ENCODE measurements around the gene RAD9A. TPM values are rescaled to one million over a fixed set of nuclear protein-coding genes. Genes with fewer than 3 reads are reported as not detected.

RAD9A gene
- total RNA-seq, 1 donor from 2014 or later, result 10.4 TPM

DNA sequence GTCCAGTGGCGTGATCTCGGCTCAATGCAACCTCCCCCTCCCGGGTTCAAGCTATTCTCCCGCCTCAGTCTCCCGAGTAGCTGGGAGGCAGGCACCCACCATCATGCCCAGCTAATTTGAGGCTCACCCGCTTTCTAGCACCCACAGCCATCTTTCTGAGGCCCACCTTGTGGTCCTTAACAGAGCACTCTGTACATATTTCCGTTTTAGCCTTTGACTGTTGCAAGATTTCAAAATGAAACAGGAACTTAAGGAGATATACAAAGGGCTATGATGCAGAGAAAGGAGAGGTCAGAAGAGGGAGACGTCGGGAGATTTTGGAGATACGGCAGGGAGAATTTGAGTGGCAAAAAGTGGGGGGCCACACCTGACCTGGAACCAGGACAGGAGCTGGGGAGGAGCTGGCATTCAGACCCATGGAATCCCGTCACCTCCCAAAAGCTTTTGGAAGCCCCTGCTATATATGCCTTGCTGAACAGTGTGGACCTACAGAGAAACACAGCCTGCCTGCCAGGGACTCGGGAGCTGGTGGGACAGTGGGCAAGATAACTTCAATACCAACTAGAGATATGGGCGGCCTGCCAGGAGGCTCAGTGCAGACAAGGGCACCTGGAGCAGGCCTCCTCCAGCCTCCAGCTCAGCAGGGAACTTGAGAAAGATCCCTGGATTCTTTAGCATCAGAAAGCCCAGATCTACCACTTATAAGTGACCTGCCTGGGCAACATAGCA is 10.4 kb upstream of the RAD9A start:
- H3K79me2 ChIP-seq (ENCODE audit: low read depth), result no peaks in the 10 kb centered on the region
- H2AFZ ChIP-seq (replicated peaks), result no peak overlapping the region
- no peak overlapping the region for H3K27ac ChIP-seq
- no peak for DNase-seq (ENCODE audit: low spot score)
- TF ChIP-seq EZH2phosphoT487 (IDR thresholded peaks at IDR 0.05), result no peak
- TF ChIP-seq, protein P1, sequence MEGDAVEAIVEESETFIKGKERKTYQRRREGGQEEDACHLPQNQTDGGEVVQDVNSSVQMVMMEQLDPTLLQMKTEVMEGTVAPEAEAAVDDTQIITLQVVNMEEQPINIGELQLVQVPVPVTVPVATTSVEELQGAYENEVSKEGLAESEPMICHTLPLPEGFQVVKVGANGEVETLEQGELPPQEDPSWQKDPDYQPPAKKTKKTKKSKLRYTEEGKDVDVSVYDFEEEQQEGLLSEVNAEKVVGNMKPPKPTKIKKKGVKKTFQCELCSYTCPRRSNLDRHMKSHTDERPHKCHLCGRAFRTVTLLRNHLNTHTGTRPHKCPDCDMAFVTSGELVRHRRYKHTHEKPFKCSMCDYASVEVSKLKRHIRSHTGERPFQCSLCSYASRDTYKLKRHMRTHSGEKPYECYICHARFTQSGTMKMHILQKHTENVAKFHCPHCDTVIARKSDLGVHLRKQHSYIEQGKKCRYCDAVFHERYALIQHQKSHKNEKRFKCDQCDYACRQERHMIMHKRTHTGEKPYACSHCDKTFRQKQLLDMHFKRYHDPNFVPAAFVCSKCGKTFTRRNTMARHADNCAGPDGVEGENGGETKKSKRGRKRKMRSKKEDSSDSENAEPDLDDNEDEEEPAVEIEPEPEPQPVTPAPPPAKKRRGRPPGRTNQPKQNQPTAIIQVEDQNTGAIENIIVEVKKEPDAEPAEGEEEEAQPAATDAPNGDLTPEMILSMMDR (IDR thresholded peaks at IDR 0.05), result no peak
- no peak for TF ChIP-seq EZH2 (IDR thresholded peaks at IDR 0.05)
- no peaks in the 10 kb centered on the region for H3K9me3 ChIP-seq (ENCODE audit: low read depth)
- H3K36me3 ChIP-seq, result no peaks in the 10 kb centered on the region
- peaks cover 7% of the 10 kb centered on the region for H3K4me1 ChIP-seq
- peaks cover 28% of the 10 kb centered on the region for H3K27me3 ChIP-seq
- Mint-ChIP-seq H3K9me3 (no peaks in the 10 kb centered on the region), H3K36me3 (no peaks in the 10 kb centered on the region), H3K4me1 (peaks cover 14% of the 10 kb centered on the region), H3K27me3 (ENCODE audit: insufficient read depth, low read depth) (peaks cover 6% of the 10 kb centered on the region), H3K27ac (no peak overlapping the region), H3K4me3 (no peak overlapping the region)
- H3K9ac ChIP-seq, result no peak overlapping the region
- no peak overlapping the region for H3K4me3 ChIP-seq
- peaks cover 6% of the 10 kb centered on the region for H3F3A ChIP-seq (ENCODE audit: low read depth)
- no peak overlapping the region for H3K4me2 ChIP-seq
- no peaks in the 10 kb centered on the region for H4K20me1 ChIP-seq (ENCODE audit: low read depth)

DNA sequence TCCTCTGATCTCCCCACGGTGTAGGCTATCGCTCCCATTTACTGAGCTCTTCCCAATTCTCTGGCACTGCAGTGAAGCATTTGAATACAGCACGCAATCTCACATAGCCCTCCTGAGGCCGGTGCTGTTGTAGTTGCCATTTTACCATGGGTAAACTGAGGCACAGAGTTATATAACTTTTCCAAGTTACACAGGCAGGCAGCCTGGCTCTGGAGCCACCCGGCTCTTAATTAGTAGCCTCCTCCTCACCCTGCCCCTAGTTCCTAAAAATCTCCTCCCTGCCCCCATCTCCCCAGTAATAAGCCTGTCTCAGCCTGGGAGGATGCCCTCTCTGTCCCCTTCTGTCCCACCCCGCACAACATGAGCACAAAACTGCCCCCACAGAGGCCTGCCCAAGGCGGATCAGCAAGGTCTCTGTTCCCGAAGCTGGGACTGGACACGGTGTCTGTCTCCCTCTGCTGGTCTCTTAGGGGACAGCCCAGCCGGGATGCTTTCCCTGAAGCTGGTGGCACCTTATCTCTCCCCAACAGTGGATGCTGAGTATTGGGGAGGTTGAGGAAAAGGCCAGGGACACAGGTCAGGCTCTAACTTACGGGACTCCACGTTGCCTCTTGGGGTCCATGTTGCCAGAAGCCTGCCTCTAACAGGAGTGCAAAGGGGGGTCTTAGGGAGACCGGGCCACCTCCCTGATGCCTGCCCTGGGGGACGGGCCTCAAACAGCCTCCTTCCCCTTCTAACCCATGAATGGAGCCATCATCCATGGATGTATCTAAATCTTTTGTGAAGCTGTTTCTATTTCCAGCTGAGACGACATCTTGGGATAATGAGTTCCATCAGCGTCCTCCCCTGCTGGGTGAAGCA is 9.3 kb upstream of the RAD9A start:
- Histone ChIP-seq H3K4me3 (no peak overlapping the region), H3K4me1 (no peaks in the 10 kb centered on the region), H3F3A (ENCODE audit: low read depth) (no peaks in the 10 kb centered on the region), H3K9ac (no peak overlapping the region), H3K36me3 (no peaks in the 10 kb centered on the region), H2AFZ (replicated peaks) (no peak overlapping the region), H3K27ac (no peak overlapping the region), H3K27me3 (peaks cover 17% of the 10 kb centered on the region), H3K4me2 (no peak overlapping the region), H4K20me1 (ENCODE audit: low read depth) (no peaks in the 10 kb centered on the region), H3K9me3 (ENCODE audit: low read depth) (no peaks in the 10 kb centered on the region), H3K79me2 (ENCODE audit: low read depth) (no peaks in the 10 kb centered on the region)
- Mint-ChIP-seq H3K9me3 (no peaks in the 10 kb centered on the region), H3K4me3 (no peak overlapping the region), H3K27me3 (ENCODE audit: insufficient read depth, low read depth) (peaks cover 2% of the 10 kb centered on the region), H3K4me1 (peaks cover 10% of the 10 kb centered on the region), H3K27ac (no peak overlapping the region), H3K36me3 (no peaks in the 10 kb centered on the region)
- TF ChIP-seq EZH2 (IDR thresholded peaks at IDR 0.05), result no peak
- TF ChIP-seq, protein P1 (IDR thresholded peaks at IDR 0.05), result peak; percentile 98
- DNase-seq (ENCODE audit: low spot score), result peak; percentile 85

DNA sequence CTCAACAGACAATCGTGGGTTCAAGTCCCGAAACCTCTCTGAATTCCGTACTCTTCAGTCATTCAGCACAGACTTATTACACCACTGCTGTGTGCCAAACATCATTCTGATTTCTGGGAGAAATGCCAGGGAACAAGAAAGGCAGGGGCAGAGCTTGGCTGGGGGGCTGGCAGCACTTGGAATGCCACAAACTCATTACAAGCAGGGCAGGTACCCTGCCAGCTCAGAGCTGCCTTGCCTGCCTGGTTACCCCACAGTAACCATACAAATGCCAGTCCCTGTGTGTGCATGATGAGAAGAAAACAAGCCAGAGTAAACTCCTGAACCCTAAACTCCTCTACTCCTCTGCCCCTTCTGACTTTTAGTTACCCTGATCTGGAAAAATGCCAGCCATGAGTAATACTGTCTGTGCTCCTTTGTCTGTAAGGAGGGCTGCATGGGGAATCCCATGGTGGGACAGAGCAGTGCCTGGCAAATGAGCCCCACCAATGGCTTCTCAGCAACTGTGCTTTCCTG is 6.9 kb upstream of the RAD9A start:
- Mint-ChIP-seq H3K27me3 (ENCODE audit: insufficient read depth, low read depth) (peaks cover 2% of the 10 kb centered on the region), H3K4me1 (peaks cover 15% of the 10 kb centered on the region), H3K36me3 (no peaks in the 10 kb centered on the region), H3K9me3 (no peaks in the 10 kb centered on the region), H3K27ac (no peak overlapping the region), H3K4me3 (no peak overlapping the region)
- Histone ChIP-seq H3K9me3 (ENCODE audit: low read depth) (no peaks in the 10 kb centered on the region), H3K27me3 (peaks cover 12% of the 10 kb centered on the region), H3K4me1 (no peaks in the 10 kb centered on the region), H3K4me2 (no peak overlapping the region), H3K4me3 (no peak overlapping the region), H3F3A (ENCODE audit: low read depth) (peaks cover 4% of the 10 kb centered on the region), H3K9ac (no peak overlapping the region), H2AFZ (replicated peaks) (no peak overlapping the region), H3K79me2 (ENCODE audit: low read depth) (no peaks in the 10 kb centered on the region), H3K36me3 (no peaks in the 10 kb centered on the region), H4K20me1 (ENCODE audit: low read depth) (no peaks in the 10 kb centered on the region), H3K27ac (no peak overlapping the region)
- TF ChIP-seq EZH2phosphoT487 (IDR thresholded peaks at IDR 0.05), result no peak
- TF ChIP-seq, protein P1 (IDR thresholded peaks at IDR 0.05), result no peak
- DNase-seq (ENCODE audit: low spot score), result no peak
